ENCODE measurements around the gene GPX2. TPM values are rescaled to one million over a fixed set of nuclear protein-coding genes. Genes with fewer than 3 reads are reported as not detected.

Gene GPX2
- total RNA-seq, 1 donor from 2014 or later: 77.3 TPM

GRCh38 chr14:64963611-64964010 is 21.1 kb upstream of the GPX2 start:
- no peak overlapping the region for H3K4me3 ChIP-seq
- TF ChIP-seq CTCF (IDR thresholded peaks at IDR 0.05) (no peak), POLR2AphosphoS5 (IDR thresholded peaks at IDR 0.05; ENCODE audit: insufficient read depth in 1 of 2, low read depth in 1 of 2) (no peak), POLR2A (IDR thresholded peaks at IDR 0.05) (no peak)
- intact Hi-C loops (cut with DNase I): no loop called here
- H3K27ac ChIP-seq: no peak overlapping the region
- H3K4me1 ChIP-seq: peaks cover 10% of the 10 kb centered on the region
- no peaks in the 10 kb centered on the region for H3K9me3 ChIP-seq
- H3K36me3 ChIP-seq: no peaks in the 10 kb centered on the region
- no peak for DNase-seq (ENCODE audit: extremely low spot score in 2 of 2)
- H3K27me3 ChIP-seq: no peaks in the 10 kb centered on the region

GRCh38 chr14:64960762-64961276 is 18.3 kb upstream of the GPX2 start:
- intact Hi-C loops (cut with DNase I): no loop called here
- no peak for TF ChIP-seq POLR2AphosphoS5 (IDR thresholded peaks at IDR 0.05; ENCODE audit: insufficient read depth in 1 of 2, low read depth in 1 of 2)
- TF ChIP-seq CTCF (IDR thresholded peaks at IDR 0.05): no peak
- TF ChIP-seq POLR2A (IDR thresholded peaks at IDR 0.05): no peak
- Histone ChIP-seq H3K4me3 (no peak overlapping the region), H3K27me3 (no peaks in the 10 kb centered on the region), H3K36me3 (no peaks in the 10 kb centered on the region), H3K27ac (no peak overlapping the region), H3K4me1 (peaks cover 10% of the 10 kb centered on the region), H3K9me3 (no peaks in the 10 kb centered on the region)
- no peak for DNase-seq (ENCODE audit: extremely low spot score in 2 of 2)

GRCh38 chr14:64958743-64959142 is 16.2 kb upstream of the GPX2 start:
- TF ChIP-seq CTCF (IDR thresholded peaks at IDR 0.05): no peak
- TF ChIP-seq POLR2AphosphoS5 (IDR thresholded peaks at IDR 0.05; ENCODE audit: insufficient read depth in 1 of 2, low read depth in 1 of 2): no peak
- TF ChIP-seq POLR2A (IDR thresholded peaks at IDR 0.05): no peak
- Histone ChIP-seq H3K4me3 (no peak overlapping the region), H3K27ac (no peak overlapping the region), H3K9me3 (no peaks in the 10 kb centered on the region), H3K4me1 (peaks cover 10% of the 10 kb centered on the region), H3K27me3 (no peaks in the 10 kb centered on the region), H3K36me3 (no peaks in the 10 kb centered on the region)
- DNase-seq (ENCODE audit: extremely low spot score in 2 of 2): no peak
- intact Hi-C loops (cut with DNase I): no loop called here

- Histone ChIP-seq H3K36me3 (no peaks in the 10 kb centered on the region), H3K9me3 (no peaks in the 10 kb centered on the region), H3K27me3 (no peaks in the 10 kb centered on the region), H3K27ac (no peak overlapping the region), H3K4me1 (peaks cover 10% of the 10 kb centered on the region), H3K4me3 (no peak overlapping the region)
- intact Hi-C loops (cut with DNase I): no loop called here
- DNase-seq (ENCODE audit: extremely low spot score in 2 of 2): no peak
- no peak for TF ChIP-seq CTCF (IDR thresholded peaks at IDR 0.05)
- TF ChIP-seq POLR2A (IDR thresholded peaks at IDR 0.05): no peak
- no peak for TF ChIP-seq POLR2AphosphoS5 (IDR thresholded peaks at IDR 0.05; ENCODE audit: insufficient read depth in 1 of 2, low read depth in 1 of 2)
Measured at GRCh38 chr14:64958201-64958600, 15.7 kb upstream of the GPX2 start.

GRCh38 chr14:64956697-64957406 is 14.3 kb upstream of the GPX2 start:
- H3K4me1 ChIP-seq: peaks cover 10% of the 10 kb centered on the region
- intact Hi-C loops (cut with DNase I): no loop called here
- no peaks in the 10 kb centered on the region for H3K36me3 ChIP-seq
- no peaks in the 10 kb centered on the region for H3K27me3 ChIP-seq
- no peak overlapping the region for H3K4me3 ChIP-seq
- no peak overlapping the region for H3K27ac ChIP-seq
- TF ChIP-seq CTCF (IDR thresholded peaks at IDR 0.05) (no peak), POLR2AphosphoS5 (IDR thresholded peaks at IDR 0.05; ENCODE audit: insufficient read depth in 1 of 2, low read depth in 1 of 2) (no peak), POLR2A (IDR thresholded peaks at IDR 0.05) (no peak)
- no peak for DNase-seq (ENCODE audit: extremely low spot score in 2 of 2)
- H3K9me3 ChIP-seq: no peaks in the 10 kb centered on the region
